CD4-positive, alpha-beta memory T cell (primary cell): ENCODE results near the gene KLF13. TPM values are rescaled to one million over a fixed set of nuclear protein-coding genes. Genes with fewer than 3 reads are reported as not detected.

Experiments used
- CTCF ChIA-PET: fragments of 350-600 bp; sonication (Branson Sonifier 250); formaldehyde crosslinking; loops from one replicate; lab custom pipeline; 2021; ENCODE audit warnings: inconsistent platforms; ENCODE audit not compliant: partially characterized antibody; lab: Charles Lee
- POLR2A ChIA-PET: fragments of 350-600 bp; sonication (Branson Sonifier 250); formaldehyde crosslinking; loops from one replicate; lab custom pipeline; 2021; ENCODE audit not compliant: partially characterized antibody; lab: Charles Lee
- DNase-seq, 5 donors: peaks; one replicate each; pipeline versions ENCODE4 v3.0.0 to v3.0.0-alpha.2; 2020 to 2022; ENCODE audit warnings: mixed read lengths in 1 of 5
- H3K27ac ChIP-seq: one replicate; pipeline ENCODE4 v1.7.0; 2013; ENCODE audit warnings: low read depth, low read length
- H3K27me3 ChIP-seq: 2 replicates; pipeline ENCODE4 v1.7.0; 2013; ENCODE audit warnings: mild to moderate bottlenecking, low read length, moderate library complexity; ENCODE audit not compliant: insufficient read depth
- H3K36me3 ChIP-seq: 2 replicates; pipeline ENCODE4 v1.7.0; 2013; ENCODE audit warnings: mild to moderate bottlenecking, low read length, moderate library complexity; ENCODE audit not compliant: insufficient read depth
- H3K4me1 ChIP-seq: 2 replicates; pipeline ENCODE4 v1.7.0; 2013; ENCODE audit warnings: mild to moderate bottlenecking, low read length, moderate library complexity; ENCODE audit not compliant: insufficient read depth
- H3K4me3 ChIP-seq, 2 donors: one replicate each; pipeline ENCODE4 v1.7.0; 2013; ENCODE audit warnings: low read length in 2 of 2, mild to moderate bottlenecking in 1 of 2
- H3K9me3 ChIP-seq, 2 donors: one replicate each; pipeline ENCODE4 v1.7.0; 2013; ENCODE audit warnings: low read length in 2 of 2, control low read depth in 1 of 2; ENCODE audit not compliant: control insufficient read depth in 1 of 2
- H3K27ac Mint-ChIP-seq, 7 donors: one replicate each; pipeline ENCODE4 v1.8.0; 2020 to 2021; ENCODE audit warnings: mixed read lengths in 7 of 7, mild to moderate bottlenecking in 6 of 7, inconsistent platforms in 3 of 7, moderate library complexity in 3 of 7
- H3K27me3 Mint-ChIP-seq, 2 donors: one replicate each; pipeline ENCODE4 v1.8.0; 2020 to 2021; ENCODE audit warnings: mixed read lengths in 2 of 2
- H3K36me3 Mint-ChIP-seq, 2 donors: one replicate each; pipeline ENCODE4 v1.8.0; 2020 to 2021; ENCODE audit warnings: mixed read lengths in 2 of 2, inconsistent platforms in 1 of 2, mild to moderate bottlenecking in 1 of 2
- H3K4me1 Mint-ChIP-seq, 4 donors: one replicate each; pipeline ENCODE4 v1.8.0; 2020 to 2021; ENCODE audit warnings: mixed read lengths in 4 of 4, mild to moderate bottlenecking in 1 of 4
- H3K4me3 Mint-ChIP-seq, 8 donors: one replicate each; pipeline ENCODE4 v1.8.0; 2020 to 2021; ENCODE audit warnings: mixed read lengths in 8 of 8, mild to moderate bottlenecking in 7 of 8, moderate library complexity in 6 of 8, inconsistent platforms in 3 of 8
- H3K9me3 Mint-ChIP-seq, 8 donors: one replicate each; pipeline ENCODE4 v1.8.0; 2020 to 2021; ENCODE audit warnings: mixed read lengths in 8 of 8, mild to moderate bottlenecking in 5 of 8, inconsistent platforms in 3 of 8, moderate library complexity in 1 of 8
- intact Hi-C: fragments of 100-400 bp; cut with micrococcal nuclease; formaldehyde crosslinking; loops from one replicate; pipeline ENCODE4 v1.15.1; 2023
- polyA plus RNA-seq, 2 donors: library from polyadenylated mRNA; unstranded; fragments of 300-500 nt; fragmentation: Illumina TruSeq; gene quantifications; one replicate each; pipeline ENCODE4 v1.2.3, GENCODE V29; 2021
- total RNA-seq, 2 experiments: library from RNA; stranded (reverse); gene quantifications; one replicate each; pipeline ENCODE4 v1.2.3, GENCODE V29; 2021

The KLF13 gene
- total and polyA plus RNA-seq, 4 experiments from 2014 or later: 22.0 to 202 (median 139) TPM

DNA sequence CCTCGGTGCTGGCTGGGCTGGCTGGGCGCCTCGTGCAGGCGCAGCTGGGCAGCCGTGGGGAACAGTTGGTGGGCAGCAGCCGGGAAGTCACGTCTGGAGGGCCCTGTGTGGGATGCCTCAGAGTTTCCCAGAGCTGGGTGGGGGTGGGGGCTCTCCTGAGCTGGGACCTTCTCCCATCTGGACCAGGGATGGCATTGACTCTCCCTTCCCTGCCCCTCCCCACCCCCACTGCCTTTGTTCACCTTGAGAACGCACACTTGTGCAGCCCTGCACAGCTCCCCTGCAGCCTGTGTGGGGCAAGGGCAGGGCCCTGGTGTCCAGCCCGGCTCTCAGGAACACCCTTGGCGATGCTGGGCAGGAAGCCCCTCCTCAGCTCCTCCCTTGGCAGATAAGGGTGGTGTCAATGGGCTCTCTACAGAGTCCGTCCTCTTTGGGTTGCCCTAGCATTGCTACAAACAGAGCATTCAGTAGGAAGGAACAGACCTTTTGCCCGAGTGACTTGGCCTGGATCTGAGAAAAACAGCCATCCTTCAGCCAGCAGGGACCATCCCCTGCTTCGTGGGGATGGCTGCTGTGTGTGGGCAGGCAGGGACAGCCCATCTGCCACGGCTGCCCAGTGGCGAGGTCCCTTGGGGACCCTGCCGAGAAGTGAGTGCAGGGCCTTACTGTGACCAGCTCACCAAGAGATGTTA, 25.5 kb upstream of the KLF13 start:
- Histone ChIP-seq H3K4me3 (no peak overlapping the region), H3K27me3 (no peaks in the 10 kb centered on the region), H3K4me1 (peaks cover 16% of the 10 kb centered on the region), H3K36me3 (no peaks in the 10 kb centered on the region), H3K9me3 (no peaks in the 10 kb centered on the region), H3K27ac (no peak overlapping the region)
- ChIA-PET POLR2A (interaction anchor here (2.1 kb wide), 1 partner anchor 86 kb away, joined by 4 read pairs; no protein-coding TSS in a partner anchor), CTCF (no interaction called here)
- peaks cover 14 to 40% (median 25%) of the 10 kb centered on the region in 4 donors for H3K4me1 Mint-ChIP-seq
- H3K4me3 Mint-ChIP-seq: no peak overlapping the region
- no peaks in the 10 kb centered on the region for H3K36me3 Mint-ChIP-seq
- H3K27ac Mint-ChIP-seq: no peak overlapping the region
- peaks cover 0 to 6% of the 10 kb centered on the region in 2 donors for H3K27me3 Mint-ChIP-seq
- no peak for DNase-seq
- intact Hi-C loops: no loop called here
- no peaks in the 10 kb centered on the region for H3K9me3 Mint-ChIP-seq

DNA sequence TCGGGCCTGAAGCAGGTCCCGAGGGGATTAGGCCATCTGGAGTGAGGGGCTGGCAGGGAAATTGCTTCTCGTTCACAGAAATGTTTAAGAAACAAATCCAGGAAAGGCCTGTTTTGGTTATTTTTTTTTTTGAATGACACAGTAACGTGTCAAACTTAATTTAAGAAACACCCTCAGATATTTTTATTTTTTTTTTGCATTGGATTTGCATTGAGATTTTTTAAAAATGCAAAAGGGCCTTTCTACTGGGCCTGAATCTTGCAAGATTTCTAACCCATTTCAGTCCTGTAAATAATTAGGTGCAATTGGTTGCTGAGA, 25.0 kb upstream of the KLF13 start:
- Histone ChIP-seq H3K4me1 (peaks cover 16% of the 10 kb centered on the region), H3K4me3 (no peak overlapping the region), H3K27ac (no peak overlapping the region), H3K36me3 (no peaks in the 10 kb centered on the region), H3K27me3 (no peaks in the 10 kb centered on the region), H3K9me3 (no peaks in the 10 kb centered on the region)
- Mint-ChIP-seq H3K4me1 (peaks cover 14 to 35% (median 25%) of the 10 kb centered on the region in 4 donors), H3K36me3 (no peaks in the 10 kb centered on the region), H3K4me3 (no peak overlapping the region), H3K27ac (no peak overlapping the region), H3K27me3 (peaks cover 0 to 3% of the 10 kb centered on the region in 2 donors), H3K9me3 (no peaks in the 10 kb centered on the region)
- intact Hi-C loops: no loop called here
- no peak for DNase-seq
- CTCF ChIA-PET: no interaction called here
- POLR2A ChIA-PET: interaction anchor here (2.1 kb wide), 1 partner anchor 87 kb away, joined by 4 read pairs; no protein-coding TSS in a partner anchor

DNA sequence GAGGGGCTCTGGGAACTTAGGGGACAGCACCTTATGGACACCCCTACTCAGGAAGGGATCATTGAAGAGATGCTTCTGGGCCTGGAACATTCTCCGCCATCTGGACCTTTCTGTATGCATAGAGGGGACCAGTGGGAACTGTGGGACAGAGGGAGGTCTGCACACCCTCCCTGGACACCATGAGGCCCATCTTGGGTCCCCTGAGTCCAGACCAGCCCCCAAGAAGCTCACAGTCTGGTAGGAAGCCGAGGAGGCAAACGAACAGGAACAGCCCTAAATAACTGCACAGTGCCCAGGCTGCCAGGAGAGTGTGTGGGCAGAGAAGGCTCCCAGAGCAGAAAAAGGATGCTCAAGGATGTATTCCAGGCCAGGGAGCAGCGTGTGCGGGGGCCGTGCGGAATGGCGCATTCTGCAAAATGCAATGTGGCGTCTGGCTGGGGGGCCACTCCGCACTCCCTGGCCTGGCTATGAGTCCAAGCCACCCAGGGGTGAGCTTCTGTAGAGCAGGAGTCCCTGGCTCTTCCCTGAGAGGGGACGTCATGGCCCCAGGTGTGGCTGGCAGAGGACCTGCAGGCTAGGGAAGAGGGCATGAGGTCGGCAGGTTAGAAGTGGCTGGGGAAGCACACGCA, 24.5 kb upstream of the KLF13 start:
- Mint-ChIP-seq H3K4me1 (peaks cover 14 to 35% (median 25%) of the 10 kb centered on the region in 4 donors), H3K9me3 (no peaks in the 10 kb centered on the region), H3K27ac (peak overlapping the region in 2 of 7 donors; percentile 37 to 79), H3K4me3 (no peak overlapping the region), H3K27me3 (peaks cover 0 to 1% of the 10 kb centered on the region in 2 donors), H3K36me3 (no peaks in the 10 kb centered on the region)
- no peak overlapping the region for H3K4me3 ChIP-seq
- intact Hi-C loops: no loop called here
- no peak for DNase-seq
- CTCF ChIA-PET: interaction anchor here (1.2 kb wide), 2 partner anchors 88 to 133 kb away, joined by 3 read pairs; no protein-coding TSS in a partner anchor
- no peaks in the 10 kb centered on the region for H3K27me3 ChIP-seq
- no peak overlapping the region for H3K27ac ChIP-seq
- POLR2A ChIA-PET: interaction anchor here (1.6 to 2.1 kb wide), 2 partner anchors 87 kb away, joined by 4 to 6 read pairs; no protein-coding TSS in a partner anchor
- H3K36me3 ChIP-seq: no peaks in the 10 kb centered on the region
- H3K4me1 ChIP-seq: peaks cover 16% of the 10 kb centered on the region
- H3K9me3 ChIP-seq: no peaks in the 10 kb centered on the region

DNA sequence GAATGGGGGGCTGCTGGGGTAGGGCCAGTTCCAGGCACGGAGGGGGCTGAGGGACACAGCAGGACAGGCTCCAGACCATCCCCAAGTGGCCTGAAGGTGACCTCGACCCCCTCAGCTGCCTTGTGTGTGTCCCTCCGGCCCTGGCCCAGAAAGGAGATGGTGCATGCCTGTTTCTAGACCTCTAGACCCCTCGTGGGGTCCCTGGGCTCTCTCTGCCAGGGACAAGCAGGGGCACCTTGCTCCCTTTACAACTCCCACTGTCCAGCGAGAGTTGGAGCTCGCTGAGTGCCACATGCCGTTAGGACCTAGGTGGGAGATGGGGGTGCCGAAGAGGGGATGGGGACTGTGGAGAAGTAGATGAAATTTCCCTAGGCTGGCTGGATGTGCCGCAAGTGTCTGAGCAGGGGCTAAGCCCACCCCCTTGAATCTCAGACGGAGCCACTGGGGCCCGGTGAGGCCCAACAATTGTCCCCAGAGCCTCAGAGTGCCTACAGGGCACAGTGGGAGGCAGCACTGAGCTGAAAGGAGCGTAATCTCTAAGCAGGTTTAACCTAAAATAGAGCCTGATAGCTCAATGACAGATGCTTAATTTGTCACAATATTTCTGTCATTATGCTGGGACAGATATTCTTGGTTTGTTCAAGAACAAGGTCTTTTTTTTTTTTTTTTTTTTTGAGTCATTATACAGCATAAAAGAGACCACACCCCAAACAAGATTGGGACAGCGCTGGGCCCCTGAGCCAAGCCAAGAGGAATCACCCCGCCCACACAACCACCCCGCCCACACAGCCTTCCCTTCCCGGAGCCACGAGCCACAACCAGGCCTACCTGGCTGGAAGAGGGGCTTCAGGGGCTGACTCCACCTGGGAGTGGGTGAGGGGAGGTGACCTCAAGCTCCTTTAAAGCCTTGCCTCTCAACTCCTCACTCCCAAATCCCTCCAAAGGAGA, 23.6 kb upstream of the KLF13 start:
- H3K9me3 Mint-ChIP-seq: no peaks in the 10 kb centered on the region
- H3K27ac Mint-ChIP-seq: peak overlapping the region in 4 of 7 donors; percentile 23 to 42 (median 36)
- peaks cover 0 to 7% of the 10 kb centered on the region in 2 donors for H3K27me3 Mint-ChIP-seq
- Histone ChIP-seq H3K36me3 (no peaks in the 10 kb centered on the region), H3K27me3 (no peaks in the 10 kb centered on the region), H3K9me3 (no peaks in the 10 kb centered on the region), H3K27ac (no peak overlapping the region), H3K4me1 (peaks cover 16% of the 10 kb centered on the region), H3K4me3 (no peak overlapping the region)
- H3K4me1 Mint-ChIP-seq: peaks cover 17 to 39% (median 27%) of the 10 kb centered on the region in 4 donors
- ChIA-PET POLR2A (interaction anchor here (0.7 to 1.6 kb wide), 4 partner anchors 11 to 88 kb away, joined by 3 to 8 read pairs (median 6); partner anchors contain the start of gene KLF13), CTCF (interaction anchor here (0.7 to 1.8 kb wide), 10 partner anchors 9 to 187 kb away, joined by 3 to 9 read pairs (median 4); no protein-coding TSS in a partner anchor)
- peak overlapping the region in 1 of 8 donors; percentile 26 for H3K4me3 Mint-ChIP-seq
- H3K36me3 Mint-ChIP-seq: no peaks in the 10 kb centered on the region
- DNase-seq: peak in 1 of 5 donors; percentile 16
- intact Hi-C loops: loop anchor here (1.0 kb wide), 1 partner anchor 185 kb away; no protein-coding TSS in a partner anchor

DNA sequence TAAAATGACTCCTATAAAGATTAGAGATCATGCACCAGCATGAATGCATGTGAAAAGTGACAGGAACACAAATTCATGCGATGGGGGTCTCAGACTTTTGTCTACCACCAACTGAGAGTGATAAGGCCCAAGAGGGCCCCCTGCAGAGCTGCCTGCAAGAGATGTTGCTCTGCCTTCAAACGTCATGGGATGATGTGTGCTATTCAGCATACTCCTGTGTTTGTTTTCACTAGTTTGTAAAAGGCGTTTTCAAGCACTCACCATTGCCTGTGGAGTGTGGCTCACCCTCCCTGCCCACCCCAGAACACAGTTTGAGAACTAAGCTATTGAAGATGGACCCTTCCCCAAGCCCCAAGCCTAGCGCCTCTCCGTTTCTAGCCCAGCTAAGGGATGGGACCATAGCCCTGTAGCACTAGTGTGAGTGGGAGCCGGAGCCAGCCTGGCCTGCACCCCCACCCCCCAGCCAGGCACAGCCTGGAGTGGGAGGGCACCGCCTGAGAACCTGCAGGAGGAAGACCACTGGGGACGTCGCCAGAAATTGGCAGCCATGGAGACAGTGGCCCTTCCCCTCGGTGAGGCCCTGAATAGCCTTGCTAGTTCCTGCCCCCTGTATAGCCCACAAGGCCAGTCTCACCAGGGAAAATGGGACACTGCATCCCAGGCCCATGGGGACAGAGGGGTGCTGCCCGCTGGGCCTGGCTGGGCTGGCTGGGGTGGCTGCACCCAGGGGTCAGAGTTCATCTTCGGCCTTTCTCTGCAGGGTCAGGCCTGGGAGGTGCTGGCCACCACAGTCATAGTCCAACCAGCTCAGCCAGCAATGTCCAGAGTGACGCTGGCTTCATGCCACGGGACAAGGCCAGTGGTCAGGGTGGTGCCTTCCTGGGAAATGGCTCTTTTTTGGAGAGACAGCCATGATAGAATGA, 22.6 kb upstream of the KLF13 start:
- Histone ChIP-seq H3K9me3 (no peaks in the 10 kb centered on the region), H3K27ac (no peak overlapping the region), H3K4me3 (no peak overlapping the region), H3K27me3 (no peaks in the 10 kb centered on the region), H3K36me3 (no peaks in the 10 kb centered on the region), H3K4me1 (peaks cover 16% of the 10 kb centered on the region)
- no peak for DNase-seq
- intact Hi-C loops: loop anchor here (1.0 kb wide), 1 partner anchor 184 kb away; no protein-coding TSS in a partner anchor
- peak overlapping the region in 1 of 8 donors; percentile 26 for H3K4me3 Mint-ChIP-seq
- peaks cover 0 to 7% of the 10 kb centered on the region in 2 donors for H3K27me3 Mint-ChIP-seq
- H3K9me3 Mint-ChIP-seq: no peaks in the 10 kb centered on the region
- ChIA-PET CTCF (interaction anchor here (0.7 to 1.8 kb wide), 7 partner anchors 10 to 186 kb away, joined by 3 to 9 read pairs (median 5); no protein-coding TSS in a partner anchor), POLR2A (interaction anchor here (1.1 to 1.6 kb wide), 5 partner anchors 10 to 89 kb away, joined by 3 to 8 read pairs (median 5); partner anchors contain the start of gene KLF13)
- H3K27ac Mint-ChIP-seq: no peak overlapping the region
- H3K36me3 Mint-ChIP-seq: no peaks in the 10 kb centered on the region
- peaks cover 18 to 39% (median 28%) of the 10 kb centered on the region in 4 donors for H3K4me1 Mint-ChIP-seq
